Measurements from ENCODE around the gene CXCL1. TPM values are rescaled to one million over a fixed set of nuclear protein-coding genes. Genes with fewer than 3 reads are reported as not detected.

Gene CXCL1
- total RNA-seq, 1 experiment from 2014 or later, result 49.3 TPM

- no peak overlapping the region for H3K27ac Mint-ChIP-seq (ENCODE audit: low read depth, unreplicated experiment)
- no peak overlapping the region for H3K4me3 Mint-ChIP-seq (ENCODE audit: unreplicated experiment)
- H3K4me1 Mint-ChIP-seq (ENCODE audit: insufficient read depth, unreplicated experiment), result peaks cover 18% of the 10 kb centered on the region
- no peak for TF ChIP-seq CTCF (IDR thresholded peaks at IDR 0.05; ENCODE audit: unreplicated experiment)
- peaks cover 5% of the 10 kb centered on the region for H3K36me3 Mint-ChIP-seq (ENCODE audit: insufficient read depth, unreplicated experiment)
- no peaks in the 10 kb centered on the region for H3K27me3 Mint-ChIP-seq (ENCODE audit: insufficient read depth, unreplicated experiment)
- DNase-seq (ENCODE audit: unreplicated experiment), result no peak
- CTCF ChIA-PET, result interaction anchor here (0.6 to 2.1 kb wide), 4 partner anchors 23 to 308 kb away, joined by 4 to 6 read pairs (median 5); no protein-coding TSS in a partner anchor
- BruUV-seq (replicated peaks), result no TSS peak
- intact Hi-C loops (cut with micrococcal nuclease), result no loop called here
- POLR2A ChIA-PET, result interaction anchor here (1.5 kb wide), 1 partner anchor 24 kb away, joined by 4 read pairs; no protein-coding TSS in a partner anchor
- H3K9me3 Mint-ChIP-seq (ENCODE audit: unreplicated experiment), result no peaks in the 10 kb centered on the region
Measured at GRCh38 chr4:73841243-73841925, 27.8 kb upstream of the CXCL1 start.

GRCh38 chr4:73842696-73843095, 26.5 kb upstream of the CXCL1 start:
- ChIA-PET CTCF (interaction anchor here (0.6 to 2.1 kb wide), 7 partner anchors 22 to 170 kb away, joined by 3 to 6 read pairs (median 4); no protein-coding TSS in a partner anchor), POLR2A (interaction anchor here (0.6 to 1.5 kb wide), 4 partner anchors 23 to 272 kb away, joined by 3 to 4 read pairs (median 3); no protein-coding TSS in a partner anchor)
- intact Hi-C loops (cut with micrococcal nuclease), result no loop called here
- DNase-seq (ENCODE audit: unreplicated experiment), result no peak
- Mint-ChIP-seq H3K27ac (ENCODE audit: low read depth, unreplicated experiment) (no peak overlapping the region), H3K4me1 (ENCODE audit: insufficient read depth, unreplicated experiment) (peaks cover 18% of the 10 kb centered on the region), H3K36me3 (ENCODE audit: insufficient read depth, unreplicated experiment) (no peaks in the 10 kb centered on the region), H3K4me3 (ENCODE audit: unreplicated experiment) (no peak overlapping the region), H3K27me3 (ENCODE audit: insufficient read depth, unreplicated experiment) (no peaks in the 10 kb centered on the region), H3K9me3 (ENCODE audit: unreplicated experiment) (no peaks in the 10 kb centered on the region)
- no peak for TF ChIP-seq CTCF (IDR thresholded peaks at IDR 0.05; ENCODE audit: unreplicated experiment)
- BruUV-seq (replicated peaks), result no TSS peak

GRCh38 chr4:73843369-73843768, 25.8 kb upstream of the CXCL1 start:
- H3K27me3 Mint-ChIP-seq (ENCODE audit: insufficient read depth, unreplicated experiment), result no peaks in the 10 kb centered on the region
- TF ChIP-seq CTCF (IDR thresholded peaks at IDR 0.05; ENCODE audit: unreplicated experiment), result no peak
- no peak overlapping the region for H3K27ac Mint-ChIP-seq (ENCODE audit: low read depth, unreplicated experiment)
- intact Hi-C loops (cut with micrococcal nuclease), result no loop called here
- DNase-seq (ENCODE audit: unreplicated experiment), result peak; percentile 40
- H3K9me3 Mint-ChIP-seq (ENCODE audit: unreplicated experiment), result no peaks in the 10 kb centered on the region
- POLR2A ChIA-PET, result interaction anchor here (0.6 to 1.6 kb wide), 3 partner anchors 21 to 32 kb away, joined by 3 to 4 read pairs (median 3); no protein-coding TSS in a partner anchor
- no peaks in the 10 kb centered on the region for H3K36me3 Mint-ChIP-seq (ENCODE audit: insufficient read depth, unreplicated experiment)
- CTCF ChIA-PET, result interaction anchor here (0.7 to 2.1 kb wide), 5 partner anchors 16 to 145 kb away, joined by 3 to 6 read pairs (median 4); no protein-coding TSS in a partner anchor
- H3K4me1 Mint-ChIP-seq (ENCODE audit: insufficient read depth, unreplicated experiment), result peaks cover 18% of the 10 kb centered on the region
- no peak overlapping the region for H3K4me3 Mint-ChIP-seq (ENCODE audit: unreplicated experiment)
- no TSS peak for BruUV-seq (replicated peaks)

GRCh38 chr4:73844345-73844744, 24.8 kb upstream of the CXCL1 start:
- DNase-seq (ENCODE audit: unreplicated experiment), result peak; percentile 76
- H3K27ac Mint-ChIP-seq (ENCODE audit: low read depth, unreplicated experiment), result peak overlapping the region; percentile 53

More at GRCh38 chr4:73844345-73844744, 24.8 kb upstream of the CXCL1 start:
- ChIA-PET POLR2A (interaction anchor here (1.0 to 1.6 kb wide), 2 partner anchors 20 to 26 kb away, joined by 3 to 4 read pairs; no protein-coding TSS in a partner anchor), CTCF (interaction anchor here (0.7 to 1.0 kb wide), 2 partner anchors 20 to 182 kb away, joined by 3 read pairs; no protein-coding TSS in a partner anchor)
- intact Hi-C loops (cut with micrococcal nuclease), result no loop called here
- H3K4me3 Mint-ChIP-seq (ENCODE audit: unreplicated experiment), result no peak overlapping the region
- no peak for TF ChIP-seq CTCF (IDR thresholded peaks at IDR 0.05; ENCODE audit: unreplicated experiment)
- H3K36me3 Mint-ChIP-seq (ENCODE audit: insufficient read depth, unreplicated experiment), result no peaks in the 10 kb centered on the region
- no peaks in the 10 kb centered on the region for H3K9me3 Mint-ChIP-seq (ENCODE audit: unreplicated experiment)
- peaks cover 18% of the 10 kb centered on the region for H3K4me1 Mint-ChIP-seq (ENCODE audit: insufficient read depth, unreplicated experiment)
- no TSS peak for BruUV-seq (replicated peaks)
- no peaks in the 10 kb centered on the region for H3K27me3 Mint-ChIP-seq (ENCODE audit: insufficient read depth, unreplicated experiment)
